HEK293 (cell line): Measurements from ENCODE around the gene MADCAM1.
A peak's percentile ranks its signal among the peaks of the same experiment; 100 is the strongest.

Experiments
- CTCF ChIA-PET: fragments of 350-600 bp; formaldehyde crosslinking; extraction: SDS; loops from one replicate; lab custom pipeline; 2021; ENCODE audit warnings: antibody characterized with exemption; lab: Yijun Ruan, JAX
- POLR2A ChIA-PET: fragments of 300-600 bp; formaldehyde crosslinking; extraction: SDS; loops from one replicate; lab custom pipeline; 2020; ENCODE audit warnings: antibody characterized with exemption, inconsistent platforms; lab: Yijun Ruan, JAX
- H3K27ac ChIP-seq: fragments of 200-500 bp; sonication (Bioruptor generic); 2 replicates; pipeline ENCODE4 v1.5.1; 2014; ENCODE audit warnings: low read depth, low read length, control low read depth, inconsistent platforms; ENCODE audit errors: extremely low read depth
- H3K36me3 ChIP-seq, 2 experiments: fragments of 200-500 bp in 1 of 2; sonication (Bioruptor generic) in 1 of 2; 1 replicate in 1 of 2; 2 replicates in 1 of 2; pipeline ENCODE4 v1.5.1; 2014 to 2017; ENCODE audit warnings: inconsistent platforms in 2 of 2, low read length in 2 of 2; ENCODE audit not compliant: control insufficient read depth in 2 of 2, insufficient read depth in 1 of 2
- H3K4me1 ChIP-seq: fragments of 200-500 bp; sonication (Bioruptor generic); 2 replicates; pipeline ENCODE4 v1.5.1; 2014; ENCODE audit warnings: mild to moderate bottlenecking, low read length, inconsistent platforms; ENCODE audit not compliant: control insufficient read depth, insufficient read depth
- H3K4me3 ChIP-seq: 2 replicates; pipeline ENCODE4 v1.5.1; 2011; ENCODE audit warnings: low read depth, mild to moderate bottlenecking, control low read depth, low read length, moderate library complexity
- H3K9me3 ChIP-seq: fragments of 200-500 bp; sonication (Bioruptor generic); 2 replicates; pipeline ENCODE4 v1.5.1; 2014; ENCODE audit warnings: low read depth, low read length, inconsistent platforms; ENCODE audit not compliant: control insufficient read depth, insufficient read depth
- KLF1 ChIP-seq: fragments of 450-650 bp; formaldehyde crosslinking; IDR thresholded peaks from 2 replicates; pipeline ENCODE4 v1.5.1; 2016; ENCODE audit warnings: missing biosample characterization, missing genetic modification characterization
- YY2 ChIP-seq: fragments of 450-650 bp; formaldehyde crosslinking; IDR thresholded peaks from 2 replicates; pipeline ENCODE4 v1.5.1; 2016; ENCODE audit warnings: missing biosample characterization, missing genetic modification characterization
- ZBTB10 ChIP-seq: fragments of 450-650 bp; formaldehyde crosslinking; IDR thresholded peaks from 2 replicates; pipeline ENCODE4 v1.5.1; 2016; ENCODE audit warnings: missing biosample characterization, missing genetic modification characterization
- ZBTB17 ChIP-seq: fragments of 450-650 bp; formaldehyde crosslinking; IDR thresholded peaks from 2 replicates; pipeline ENCODE4 v1.5.1; 2016; ENCODE audit warnings: missing biosample characterization, missing genetic modification characterization
- ZBTB48 ChIP-seq: fragments of 450-650 bp; formaldehyde crosslinking; IDR thresholded peaks from 2 replicates; pipeline ENCODE4 v1.5.1; 2016; ENCODE audit warnings: missing biosample characterization, missing genetic modification characterization
- ZIC2 ChIP-seq: fragments of 450-650 bp; formaldehyde crosslinking; IDR thresholded peaks from 2 replicates; pipeline ENCODE4 v1.5.1; 2016; ENCODE audit warnings: missing biosample characterization, missing genetic modification characterization
- ZNF112 ChIP-seq: fragments of 450-650 bp; formaldehyde crosslinking; IDR thresholded peaks from 2 replicates; pipeline ENCODE4 v1.5.0; 2017; ENCODE audit warnings: missing biosample characterization, missing genetic modification characterization
- ZNF2 ChIP-seq: fragments of 450-650 bp; formaldehyde crosslinking; IDR thresholded peaks from 2 replicates; pipeline ENCODE4 v1.5.1; 2016; ENCODE audit warnings: missing biosample characterization, missing genetic modification characterization
- ZNF202 ChIP-seq: fragments of 450-650 bp; formaldehyde crosslinking; IDR thresholded peaks from 2 replicates; pipeline ENCODE4 v1.5.1; 2016; ENCODE audit warnings: missing biosample characterization, missing genetic modification characterization, borderline replicate concordance
- ZNF221 ChIP-seq: fragments of 450-650 bp; formaldehyde crosslinking; IDR thresholded peaks from 2 replicates; pipeline ENCODE4 v1.5.1; 2017; ENCODE audit warnings: missing biosample characterization, missing genetic modification characterization, borderline replicate concordance
- ZNF223 ChIP-seq: fragments of 450-650 bp; formaldehyde crosslinking; IDR thresholded peaks from 2 replicates; pipeline ENCODE4 v1.5.1; 2016; ENCODE audit warnings: missing biosample characterization, missing genetic modification characterization
- ZNF302 ChIP-seq: fragments of 450-650 bp; formaldehyde crosslinking; IDR thresholded peaks from 2 replicates; pipeline ENCODE4 v1.5.1; 2016; ENCODE audit warnings: missing biosample characterization, missing genetic modification characterization, low read depth
- ZNF366 ChIP-seq: fragments of 450-650 bp; formaldehyde crosslinking; conservative IDR thresholded peaks from 2 replicates; pipeline ENCODE4 v1.5.1; 2016; ENCODE audit warnings: missing biosample characterization, missing genetic modification characterization
- ZNF473 ChIP-seq: fragments of 450-650 bp; formaldehyde crosslinking; IDR thresholded peaks from 2 replicates; pipeline ENCODE4 v1.5.1; 2017; ENCODE audit warnings: missing biosample characterization, missing genetic modification characterization
- ZNF571 ChIP-seq: fragments of 450-650 bp; formaldehyde crosslinking; IDR thresholded peaks from 2 replicates; pipeline ENCODE4 v1.5.0; 2017; ENCODE audit warnings: missing biosample characterization, missing genetic modification characterization
- ZNF596 ChIP-seq: fragments of 450-650 bp; IDR thresholded peaks from 2 replicates; pipeline ENCODE4 v1.5.0; 2018; ENCODE audit warnings: missing biosample characterization, mild to moderate bottlenecking, missing genetic modification characterization, moderate library complexity
- ZNF610 ChIP-seq: fragments of 450-650 bp; formaldehyde crosslinking; IDR thresholded peaks from 2 replicates; pipeline ENCODE4 v1.5.1; 2016; ENCODE audit warnings: missing biosample characterization, missing genetic modification characterization, borderline replicate concordance
- ZNF623 ChIP-seq: fragments of 450-650 bp; formaldehyde crosslinking; IDR thresholded peaks from 2 replicates; pipeline ENCODE4 v1.5.1; 2016; ENCODE audit warnings: missing biosample characterization, missing genetic modification characterization
- ZNF624 ChIP-seq: fragments of 450-650 bp; formaldehyde crosslinking; IDR thresholded peaks from 2 replicates; pipeline ENCODE4 v1.5.1; 2017; ENCODE audit warnings: missing biosample characterization, missing genetic modification characterization
- ZNF645 ChIP-seq: fragments of 450-650 bp; formaldehyde crosslinking; IDR thresholded peaks from 2 replicates; pipeline ENCODE4; 2016; ENCODE audit warnings: missing biosample characterization, missing genetic modification characterization
- ZNF776 ChIP-seq: fragments of 450-650 bp; formaldehyde crosslinking; IDR thresholded peaks from 2 replicates; pipeline ENCODE4 v1.5.0; 2017; ENCODE audit warnings: missing biosample characterization, missing genetic modification characterization, borderline replicate concordance
- ZSCAN4 ChIP-seq: fragments of 450-650 bp; formaldehyde crosslinking; IDR thresholded peaks from 2 replicates; pipeline ENCODE4 v1.5.1; 2017; ENCODE audit warnings: missing biosample characterization, missing genetic modification characterization

Gene MADCAM1

GRCh38 chr19:455031-455705, 41.1 kb upstream of the MADCAM1 start:
- CTCF ChIA-PET = no interaction called here
- Histone ChIP-seq H3K4me3 (no peak overlapping the region), H3K27ac (no peak overlapping the region), H3K4me1 (no peaks in the 10 kb centered on the region)
- TF ChIP-seq KLF1 = no peak
- TF ChIP-seq, all 188 proteins: peak for 0
- H3K36me3 ChIP-seq = peaks cover 0 to 14% of the 10 kb centered on the region in 2 experiments; a peak in 1 of 3 replicates
- no peaks in the 10 kb centered on the region for H3K9me3 ChIP-seq
- POLR2A ChIA-PET = no interaction called here

- peaks cover 0 to 14% of the 10 kb centered on the region in 2 experiments; a peak in 1 of 3 replicates for H3K36me3 ChIP-seq
- no peak overlapping the region for H3K4me3 ChIP-seq
- ChIA-PET CTCF (no interaction called here), POLR2A (no interaction called here)
- TF ChIP-seq ZBTB48 (tag by site-specific recombination) (0 out of 2 replicates have a peak, but pooled peaks have one; percentile 18), ZNF366 (tag by site-specific recombination) (no peak)
- no peaks in the 10 kb centered on the region for H3K4me1 ChIP-seq
- no peak overlapping the region for H3K27ac ChIP-seq
- H3K9me3 ChIP-seq = no peaks in the 10 kb centered on the region
Measured at GRCh38 chr19:455851-456546, 40.3 kb upstream of the MADCAM1 start.

DNA sequence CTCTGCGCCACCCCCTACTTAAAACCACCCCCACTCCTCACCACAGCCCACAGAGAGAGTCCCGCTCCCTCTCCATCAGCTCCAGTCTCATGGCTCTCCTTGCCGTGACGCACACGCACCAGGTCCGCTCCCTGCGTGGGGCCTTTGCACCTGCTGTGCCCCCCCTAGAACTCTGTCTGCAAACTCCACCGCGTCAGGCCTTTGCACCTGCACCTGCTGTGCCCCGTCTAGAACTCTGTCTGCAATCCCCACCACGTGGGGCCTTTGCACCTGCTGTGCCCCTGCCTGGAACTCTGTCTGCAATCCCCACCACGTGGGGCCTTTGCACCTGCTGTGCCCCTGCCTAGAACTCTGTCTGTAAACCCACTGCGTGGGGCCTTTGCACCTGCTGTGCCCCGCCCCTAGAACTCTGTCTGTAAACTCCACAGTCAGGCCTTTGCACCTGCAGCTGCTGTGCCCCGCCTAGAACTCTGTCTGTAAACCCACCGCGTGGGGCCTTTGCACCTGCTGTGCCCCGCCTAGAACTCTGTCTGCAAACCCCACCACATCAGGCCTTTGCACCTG, 39.7 kb upstream of the MADCAM1 start:
- Histone ChIP-seq H3K4me3 (no peak overlapping the region), H3K4me1 (no peaks in the 10 kb centered on the region), H3K36me3 (peaks cover 0 to 14% of the 10 kb centered on the region in 2 experiments; a peak in 1 of 3 replicates), H3K9me3 (no peaks in the 10 kb centered on the region), H3K27ac (no peak overlapping the region)
- ChIA-PET POLR2A (no interaction called here), CTCF (interaction anchor here (0.6 kb wide), 1 partner anchor 53 kb away, joined by 3 read pairs; no protein-coding TSS in a partner anchor)
- TF ChIP-seq ZBTB17 (tag by site-specific recombination) (no peak), ZNF623 (tag by site-specific recombination) (peak; percentile 85), ZIC2 (tag by site-specific recombination) (peak; percentile 84)

DNA sequence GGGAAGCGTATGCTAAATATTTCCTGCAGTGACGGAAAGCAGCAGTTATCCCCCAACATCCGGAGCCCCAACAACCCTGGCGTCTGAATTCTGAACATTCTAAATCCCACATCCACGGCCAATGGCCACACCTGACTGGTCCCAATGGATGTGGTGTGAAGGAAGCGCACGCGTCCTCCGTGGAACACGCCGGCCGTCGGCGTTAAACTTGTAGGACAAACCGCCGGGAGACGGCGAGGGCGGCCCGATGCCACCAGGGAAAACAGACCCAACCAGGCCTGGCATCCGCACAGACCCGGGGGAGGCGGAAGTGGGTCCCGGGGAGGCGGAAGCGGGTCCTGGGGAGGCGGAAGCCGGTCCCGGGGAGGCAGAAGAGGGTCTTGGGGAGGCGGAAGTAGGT, 38.6 kb upstream of the MADCAM1 start:
- Histone ChIP-seq H3K36me3 (peaks cover 0 to 14% of the 10 kb centered on the region in 2 experiments; a peak in 1 of 3 replicates), H3K27ac (no peak overlapping the region), H3K9me3 (no peaks in the 10 kb centered on the region), H3K4me1 (no peaks in the 10 kb centered on the region), H3K4me3 (no peak overlapping the region)
- ChIA-PET CTCF (no interaction called here), POLR2A (no interaction called here)
- TF ChIP-seq ZBTB10 (tag by site-specific recombination) = no peak
- TF ChIP-seq ZSCAN4 = no peak
- TF ChIP-seq ZNF473 (tag by site-specific recombination) = no peak
- TF ChIP-seq ZNF776 (tag by site-specific recombination) = no peak
- TF ChIP-seq ZNF571 = no peak
- no peak for TF ChIP-seq ZNF624 (tag by site-specific recombination)
- TF ChIP-seq YY2 (tag by site-specific recombination) = no peak
- TF ChIP-seq ZNF596 (tag by site-specific recombination) = no peak
- TF ChIP-seq ZNF302 (tag by site-specific recombination) = no peak
- TF ChIP-seq ZNF112 = no peak
- TF ChIP-seq ZNF610 (tag by site-specific recombination) = no peak
- TF ChIP-seq ZNF221 (tag by site-specific recombination) = no peak
- TF ChIP-seq ZNF202 = no peak
- TF ChIP-seq ZNF645 (tag by site-specific recombination) = no peak
- no peak for TF ChIP-seq ZNF223 (tag by site-specific recombination)
- TF ChIP-seq ZNF2 (tag by site-specific recombination) = no peak
